Activated CD4-positive, alpha-beta T cell treated with anti-CD3 and anti-CD28 coated beads, Interleukin-2, amount 10 ng/mL, durations not matched to agents 7 days and 5 days (primary cell): ENCODE measurements around the gene ESPN. TPM values are rescaled to one million over a fixed set of nuclear protein-coding genes. Genes with fewer than 3 reads are reported as not detected.
"Not testable (repeated sequence)": the region's sequence is repeated elsewhere in the genome, so short reads cannot be mapped to it uniquely, and the experiment has no call there.

Experiments used
- CTCF ChIA-PET: fragments of 350-600 bp; sonication (Branson Sonifier 250); formaldehyde crosslinking; loops from one replicate; lab custom pipeline; 2021; ENCODE audit warnings: antibody characterized with exemption; lab: Charles Lee
- POLR2A ChIA-PET: fragments of 350-600 bp; sonication (Branson Sonifier 250); formaldehyde crosslinking; loops from one replicate; lab custom pipeline; 2021; ENCODE audit warnings: antibody characterized with exemption; lab: Charles Lee
- DNase-seq: peaks from one replicate; pipeline ENCODE4 v3.0.0-alpha.2; 2020
- H3K27ac Mint-ChIP-seq: one replicate; pipeline ENCODE4 v1.8.0; 2021; ENCODE audit warnings: mild to moderate bottlenecking, moderate library complexity, mixed read lengths
- H3K27me3 Mint-ChIP-seq: one replicate; pipeline ENCODE4 v1.8.0; 2021; ENCODE audit warnings: mixed read lengths
- H3K36me3 Mint-ChIP-seq: one replicate; pipeline ENCODE4 v1.8.0; 2021; ENCODE audit warnings: low read depth, mixed read lengths
- H3K4me1 Mint-ChIP-seq: one replicate; pipeline ENCODE4 v1.8.0; 2021; ENCODE audit warnings: mixed read lengths
- H3K4me3 Mint-ChIP-seq: one replicate; pipeline ENCODE4 v1.8.0; 2021; ENCODE audit warnings: mild to moderate bottlenecking, moderate library complexity, mixed read lengths
- H3K9me3 Mint-ChIP-seq: one replicate; pipeline ENCODE4 v1.8.0; 2021; ENCODE audit warnings: mixed read lengths
- total RNA-seq, 2 experiments: library from RNA; stranded (reverse); gene quantifications; one replicate each; pipeline ENCODE4 v1.2.3, GENCODE V29; 2021

The ESPN gene
- total RNA-seq, 2 experiments from 2014 or later, result 0.56 to 0.77 TPM

DNA sequence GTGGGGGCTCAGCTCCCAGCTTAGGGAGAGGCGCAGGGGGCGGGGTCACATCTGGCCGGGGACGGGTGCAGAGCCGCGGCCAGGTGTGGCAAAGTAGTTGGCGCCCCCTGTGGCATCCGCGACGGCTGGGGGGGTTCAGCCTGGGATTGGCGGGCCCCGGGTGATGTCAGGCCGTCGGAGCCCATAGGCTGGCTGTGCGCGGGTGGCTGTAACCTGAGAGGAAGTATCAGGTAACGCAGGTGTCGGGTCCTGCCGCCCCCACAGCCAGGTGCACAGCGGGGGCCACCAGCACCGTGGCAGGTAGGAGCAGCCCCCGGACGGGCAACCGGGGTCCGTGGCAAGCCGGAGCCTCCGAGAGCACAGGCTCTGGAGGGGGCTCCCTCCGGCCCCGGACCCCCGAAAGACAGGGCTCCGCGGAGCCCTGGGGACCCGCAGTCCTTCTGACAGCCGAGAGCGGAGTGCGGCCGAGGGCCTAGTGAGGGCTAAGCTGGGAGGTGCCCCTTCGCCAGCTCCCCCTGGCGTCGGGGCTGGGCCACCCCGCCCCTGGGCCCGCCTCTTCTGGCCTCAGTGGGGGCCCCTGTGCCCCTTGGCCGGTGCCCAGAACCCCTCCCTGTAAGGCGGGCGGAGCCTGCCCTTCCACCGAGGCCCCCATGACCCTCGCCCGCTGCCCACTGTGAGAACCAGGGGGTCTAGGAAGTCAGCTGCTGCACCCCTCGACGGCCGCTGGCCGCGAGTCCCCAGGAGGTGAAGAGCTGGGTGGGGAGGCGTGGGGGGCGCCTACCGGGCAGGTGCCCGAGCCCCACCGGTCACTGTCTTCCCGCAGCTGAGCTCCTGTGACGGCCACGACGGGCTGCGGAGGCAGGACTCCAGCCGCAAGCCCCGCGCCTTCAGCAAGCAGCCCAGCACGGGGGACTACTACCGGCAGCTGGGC is 23.5 kb downstream of the ESPN start:
- CTCF ChIA-PET, result interaction anchor here (0.9 to 3.4 kb wide), 5 partner anchors 10 to 25 kb away, joined by 3 to 11 read pairs (median 3); partner anchors contain the start of gene TNFRSF25
- Mint-ChIP-seq H3K27me3 (peaks cover 48% of the 10 kb centered on the region), H3K36me3 (no peaks in the 10 kb centered on the region), H3K4me3 (peak overlapping the region; percentile 34), H3K27ac (no peak overlapping the region), H3K4me1 (peaks cover 13% of the 10 kb centered on the region), H3K9me3 (no peaks in the 10 kb centered on the region)
- no peak for DNase-seq
- POLR2A ChIA-PET, result no interaction called here

DNA sequence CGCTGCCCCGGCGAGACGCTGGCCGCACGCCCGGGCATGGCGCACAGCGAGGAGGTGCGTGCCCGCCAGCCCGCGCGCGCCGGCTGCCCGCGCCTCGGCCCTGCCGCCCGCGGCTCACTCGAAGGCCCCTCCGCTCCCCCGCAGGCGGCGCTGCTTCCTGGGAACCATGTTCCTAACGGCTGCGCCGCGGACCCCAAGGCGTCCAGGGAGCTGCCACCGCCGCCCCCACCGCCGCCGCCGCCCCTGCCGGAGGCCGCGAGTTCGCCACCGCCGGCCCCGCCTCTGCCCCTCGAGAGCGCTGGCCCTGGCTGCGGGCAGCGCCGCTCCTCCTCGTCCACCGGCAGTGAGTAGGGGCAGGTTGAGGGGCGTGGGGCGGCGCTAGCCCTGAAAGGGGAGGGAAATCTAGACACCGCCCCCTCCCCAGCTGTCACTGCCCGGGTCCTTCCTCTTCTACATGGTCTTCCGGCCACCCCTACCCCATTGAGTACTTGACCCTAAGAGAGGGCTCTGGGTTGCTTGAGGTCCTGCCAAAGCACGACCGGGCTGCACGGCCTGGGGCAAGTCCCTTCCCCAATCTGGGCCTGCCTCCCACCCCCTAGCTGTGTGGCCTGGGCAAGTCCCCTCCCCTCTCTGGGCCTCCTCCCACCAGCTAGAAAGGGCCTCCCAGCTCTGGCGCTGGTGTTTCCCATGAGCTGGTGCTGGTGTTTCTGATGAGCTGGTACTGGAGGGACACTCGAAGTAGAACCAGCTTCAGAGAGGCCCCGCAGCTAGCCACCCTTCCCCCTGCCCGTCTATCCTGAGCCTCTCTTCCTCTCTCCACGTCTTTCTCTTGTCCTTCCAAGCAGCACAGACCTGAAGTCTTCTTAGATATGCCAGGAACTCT is 24.4 kb downstream of the ESPN start:
- H3K36me3 Mint-ChIP-seq, result no peaks in the 10 kb centered on the region
- ChIA-PET POLR2A (no interaction called here), CTCF (interaction anchor here (0.6 to 3.4 kb wide), 6 partner anchors 8 to 242 kb away, joined by 3 to 11 read pairs (median 3); partner anchors contain the start of gene TNFRSF25)
- H3K27me3 Mint-ChIP-seq, result peaks cover 58% of the 10 kb centered on the region
- no peak overlapping the region for H3K4me3 Mint-ChIP-seq
- no peak for DNase-seq
- H3K27ac Mint-ChIP-seq, result no peak overlapping the region
- no peaks in the 10 kb centered on the region for H3K9me3 Mint-ChIP-seq
- peaks cover 20% of the 10 kb centered on the region for H3K4me1 Mint-ChIP-seq

DNA sequence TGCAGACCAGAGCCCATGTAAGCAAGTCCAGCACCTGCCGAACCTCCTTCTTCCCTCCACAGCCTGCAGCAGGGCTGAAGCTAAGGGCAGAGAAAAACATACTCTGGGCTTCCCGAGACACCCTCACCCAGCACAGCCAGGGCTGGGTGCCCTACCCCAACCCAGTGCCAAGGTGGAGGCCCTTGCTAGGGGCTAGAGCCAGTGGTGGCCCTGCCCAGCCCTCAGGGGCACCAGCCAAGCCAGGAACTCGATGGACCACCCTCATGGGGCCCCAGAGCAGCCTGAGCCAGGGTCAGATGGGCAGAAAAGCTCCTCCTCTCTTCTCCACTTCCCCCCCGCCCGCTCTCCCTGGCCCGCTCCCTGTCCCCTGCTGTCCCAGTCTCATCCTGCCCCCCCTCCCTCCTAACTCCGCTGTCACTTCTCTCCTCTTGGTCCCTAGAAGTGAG is 25.5 kb downstream of the ESPN start:
- peaks cover 58% of the 10 kb centered on the region for H3K27me3 Mint-ChIP-seq
- CTCF ChIA-PET, result interaction anchor here (1.2 to 3.4 kb wide), 2 partner anchors 9 to 10 kb away, joined by 4 to 11 read pairs; no protein-coding TSS in a partner anchor
- H3K36me3 Mint-ChIP-seq, result no peaks in the 10 kb centered on the region
- H3K9me3 Mint-ChIP-seq, result no peaks in the 10 kb centered on the region
- POLR2A ChIA-PET, result no interaction called here
- no peak overlapping the region for H3K27ac Mint-ChIP-seq
- H3K4me3 Mint-ChIP-seq, result no peak overlapping the region
- H3K4me1 Mint-ChIP-seq, result peaks cover 20% of the 10 kb centered on the region
- DNase-seq, result no peak

DNA sequence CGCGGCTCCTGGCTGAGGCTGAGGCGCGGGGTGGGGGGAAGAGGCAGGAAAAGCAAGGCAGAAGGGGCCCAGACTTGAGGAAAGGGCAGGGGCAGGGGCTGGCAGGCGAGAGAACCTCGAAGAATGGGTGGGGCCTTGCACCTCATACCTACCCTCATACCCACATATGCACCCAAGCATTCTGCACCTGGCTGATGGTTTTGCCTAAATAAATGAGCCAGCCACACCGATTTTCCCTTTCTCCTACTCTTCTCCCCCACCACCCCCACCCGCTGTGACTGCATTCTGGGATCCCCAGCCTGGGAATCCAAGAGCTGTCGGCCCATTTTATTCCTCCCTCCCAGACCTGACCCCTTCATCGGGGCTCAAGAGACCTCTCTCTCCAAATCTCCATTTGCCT is 25.9 kb downstream of the ESPN start:
- Mint-ChIP-seq H3K4me1 (peaks cover 20% of the 10 kb centered on the region), H3K27me3 (peaks cover 59% of the 10 kb centered on the region)
- H3K9me3 Mint-ChIP-seq, POLR2A ChIA-PET, H3K4me3 Mint-ChIP-seq, DNase-seq, H3K36me3 Mint-ChIP-seq, H3K27ac Mint-ChIP-seq: not testable (repeated sequence)
- CTCF ChIA-PET, result interaction anchor here (1.2 to 3.4 kb wide), 2 partner anchors 9 to 10 kb away, joined by 4 to 11 read pairs; no protein-coding TSS in a partner anchor

DNA sequence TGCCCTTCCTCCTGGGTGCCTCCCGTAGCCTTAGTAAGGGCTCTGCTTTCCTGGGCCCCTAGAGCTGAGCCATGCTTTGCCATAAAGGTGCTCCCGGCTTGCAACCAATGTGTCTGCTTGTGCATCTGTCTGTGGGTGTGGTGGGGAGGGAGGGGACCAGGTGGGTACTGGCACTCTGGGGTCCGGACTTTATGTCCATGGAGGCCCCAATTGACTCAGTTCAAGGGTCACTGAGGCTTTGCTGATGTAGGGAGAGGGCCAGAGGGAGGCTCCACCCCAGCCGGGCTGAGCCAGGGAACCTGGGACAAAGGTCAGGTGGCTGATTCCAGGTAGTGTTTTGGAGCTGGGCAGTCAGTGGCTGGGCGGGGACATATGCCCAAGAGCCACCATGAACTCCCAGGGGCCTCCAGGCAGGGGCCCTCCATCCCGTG is 26.4 kb downstream of the ESPN start:
- POLR2A ChIA-PET, result no interaction called here

DNA sequence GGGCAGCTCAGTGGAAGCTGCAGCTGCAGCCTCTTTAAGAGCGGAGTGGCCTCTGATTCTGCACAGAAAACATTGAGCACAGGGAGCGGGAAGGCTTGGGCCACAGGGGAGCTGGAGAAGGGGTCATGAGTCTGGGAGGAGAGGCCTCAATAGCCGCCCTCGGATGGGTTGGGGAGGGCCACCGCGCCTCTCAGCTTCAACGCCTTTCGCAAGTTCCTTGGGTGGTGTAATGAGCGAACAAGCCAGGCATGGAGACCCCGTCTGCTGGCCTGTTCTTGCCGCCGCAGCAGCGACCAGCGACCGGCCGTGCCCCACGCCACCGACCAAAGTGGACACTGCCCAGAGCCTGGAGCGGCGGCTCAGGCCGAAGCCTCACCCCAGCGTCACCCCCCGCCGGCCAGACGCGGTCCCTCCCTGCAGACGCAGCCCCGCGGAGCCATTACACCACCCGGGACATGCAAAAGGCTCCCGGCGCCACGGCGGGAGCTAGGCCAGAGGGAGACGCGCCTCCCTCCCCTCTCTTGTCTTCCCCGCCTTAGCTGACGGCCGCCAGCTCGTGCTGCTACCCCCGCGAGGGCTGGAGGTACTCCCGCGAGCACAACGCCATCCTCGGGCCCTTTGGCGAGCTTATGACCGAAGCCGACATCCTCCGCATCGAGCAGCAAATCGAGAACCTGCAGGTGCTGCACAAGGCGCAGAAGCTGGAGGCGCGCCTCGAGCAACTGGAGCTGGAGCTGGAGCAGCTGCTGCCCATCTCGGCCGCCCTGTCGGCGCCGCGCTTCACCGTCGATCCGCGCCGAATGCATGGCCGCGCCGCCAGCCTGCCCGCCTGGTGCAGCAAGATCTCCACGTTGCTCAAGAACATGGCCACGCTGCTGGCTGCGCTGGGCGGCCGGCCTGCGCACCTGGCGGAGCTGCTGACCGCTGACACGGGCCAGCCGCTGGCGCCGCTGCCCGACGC is 29.6 kb downstream of the ESPN start:
- not testable (repeated sequence) for H3K9me3 Mint-ChIP-seq, H3K36me3 Mint-ChIP-seq, H3K4me3 Mint-ChIP-seq, H3K27ac Mint-ChIP-seq, DNase-seq
- peaks cover 21% of the 10 kb centered on the region for H3K4me1 Mint-ChIP-seq
- ChIA-PET POLR2A (interaction anchor here (0.7 kb wide), 1 partner anchor 40 kb away, joined by 3 read pairs; no protein-coding TSS in a partner anchor), CTCF (interaction anchor here (0.7 to 1.6 kb wide), 6 partner anchors 9 to 207 kb away, joined by 3 to 9 read pairs (median 4); no protein-coding TSS in a partner anchor)
- H3K27me3 Mint-ChIP-seq, result peaks cover 56% of the 10 kb centered on the region

More for the DNA sequence above, 26.4 kb downstream of the ESPN start:
- no peak overlapping the region for H3K27ac Mint-ChIP-seq
- CTCF ChIA-PET, result no interaction called here
- no peak for DNase-seq
- H3K36me3 Mint-ChIP-seq, result no peaks in the 10 kb centered on the region
- H3K4me1 Mint-ChIP-seq, result peaks cover 22% of the 10 kb centered on the region
- H3K4me3 Mint-ChIP-seq, result no peak overlapping the region
- H3K9me3 Mint-ChIP-seq, result no peaks in the 10 kb centered on the region
- peaks cover 59% of the 10 kb centered on the region for H3K27me3 Mint-ChIP-seq

DNA sequence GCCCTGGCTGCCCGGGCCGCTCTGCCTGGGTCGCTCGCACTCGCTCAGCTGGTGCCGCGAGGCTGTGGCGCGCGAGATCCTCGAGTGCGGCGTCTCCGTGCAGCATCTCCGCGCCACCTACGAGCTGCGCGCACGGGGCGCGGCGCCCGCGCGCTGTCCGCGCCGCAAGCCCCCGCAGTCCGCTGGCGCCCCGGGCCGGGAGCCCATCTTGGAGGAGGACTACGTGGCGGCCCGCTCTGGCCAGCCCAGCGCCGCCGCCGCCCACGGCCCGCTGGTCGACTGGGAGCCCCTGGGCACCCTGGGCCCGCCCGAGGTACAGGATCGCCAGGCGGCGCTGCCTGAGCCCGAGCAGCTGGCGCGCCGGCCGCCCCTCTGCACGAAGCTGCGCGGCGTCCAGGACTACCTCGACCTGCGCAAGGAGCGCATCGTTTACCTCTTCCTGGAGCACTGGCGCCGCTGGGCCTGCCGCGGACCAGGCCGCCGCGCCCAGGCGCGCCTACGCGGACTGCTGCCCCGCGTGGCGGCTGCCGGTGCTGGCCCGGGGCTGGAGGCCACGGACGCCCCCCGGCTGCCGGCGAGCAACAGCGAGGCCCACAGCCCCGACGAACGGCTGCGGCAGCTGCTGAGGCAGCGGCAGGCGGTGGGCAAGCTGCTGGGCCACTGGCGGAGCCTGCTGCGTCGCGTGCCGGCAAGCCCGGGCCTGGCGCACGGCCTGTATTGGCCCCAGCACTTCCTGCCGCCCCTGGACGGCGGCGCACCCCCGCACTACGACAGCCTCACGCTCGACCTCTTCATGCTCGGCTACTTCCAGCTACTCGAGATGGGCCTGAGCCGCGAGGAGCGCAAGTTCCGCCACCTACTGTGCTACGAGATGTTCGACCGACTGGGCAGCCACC is 30.5 kb downstream of the ESPN start:
- Mint-ChIP-seq H3K27ac (no peak overlapping the region), H3K9me3 (no peaks in the 10 kb centered on the region), H3K27me3 (peaks cover 47% of the 10 kb centered on the region), H3K4me3 (no peak overlapping the region), H3K4me1 (peaks cover 23% of the 10 kb centered on the region), H3K36me3 (peaks cover 2% of the 10 kb centered on the region)
- POLR2A ChIA-PET, result no interaction called here
- CTCF ChIA-PET, result interaction anchor here (0.6 to 1.6 kb wide), 8 partner anchors 8 to 208 kb away, joined by 3 to 9 read pairs (median 4); no protein-coding TSS in a partner anchor
- no peak for DNase-seq

DNA sequence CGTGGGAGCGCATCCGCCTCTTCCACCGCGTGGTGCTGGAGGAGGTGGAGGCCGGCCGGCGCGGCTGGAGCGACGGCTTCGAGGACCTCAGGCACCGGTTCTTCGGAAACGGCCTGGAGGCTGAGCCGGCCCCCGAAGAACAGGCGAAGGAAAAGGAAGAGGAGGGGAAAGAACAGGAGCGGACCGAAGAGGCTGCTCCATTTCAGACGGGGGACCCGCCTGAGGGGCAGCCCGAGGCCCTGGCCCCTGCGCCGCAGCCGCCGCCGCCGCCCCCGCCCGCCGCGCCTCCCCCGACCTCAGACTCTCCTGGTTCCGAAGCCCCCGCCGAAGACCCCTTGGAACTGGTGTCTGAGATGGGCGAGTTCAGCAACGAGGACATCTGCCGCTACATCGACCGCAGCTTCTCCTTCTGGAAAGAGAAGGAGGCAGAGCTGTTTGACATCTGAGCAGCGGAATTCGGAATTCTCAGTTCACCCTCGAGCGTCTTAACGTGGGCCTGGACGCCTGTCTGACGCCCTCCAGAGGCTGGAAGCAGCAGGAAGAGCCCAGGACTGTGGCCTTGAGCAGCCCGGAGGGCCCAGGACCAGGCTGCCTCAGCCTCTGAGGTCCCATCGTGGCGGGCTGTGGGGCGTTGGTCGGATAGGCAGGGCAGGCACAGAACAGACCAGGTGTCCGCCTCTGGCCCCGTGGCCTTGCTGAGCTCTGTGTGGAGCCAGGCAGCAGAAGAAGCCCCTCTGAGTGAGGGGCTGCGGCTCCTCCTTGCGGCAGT is 31.4 kb downstream of the ESPN start:
- DNase-seq, H3K4me3 Mint-ChIP-seq, H3K9me3 Mint-ChIP-seq, POLR2A ChIA-PET, H3K27ac Mint-ChIP-seq, H3K36me3 Mint-ChIP-seq: not testable (repeated sequence)
- Mint-ChIP-seq H3K27me3 (peaks cover 39% of the 10 kb centered on the region), H3K4me1 (peaks cover 32% of the 10 kb centered on the region)
- CTCF ChIA-PET, result interaction anchor here (0.6 to 1.6 kb wide), 6 partner anchors 8 to 87 kb away, joined by 3 to 5 read pairs (median 3); no protein-coding TSS in a partner anchor

DNA sequence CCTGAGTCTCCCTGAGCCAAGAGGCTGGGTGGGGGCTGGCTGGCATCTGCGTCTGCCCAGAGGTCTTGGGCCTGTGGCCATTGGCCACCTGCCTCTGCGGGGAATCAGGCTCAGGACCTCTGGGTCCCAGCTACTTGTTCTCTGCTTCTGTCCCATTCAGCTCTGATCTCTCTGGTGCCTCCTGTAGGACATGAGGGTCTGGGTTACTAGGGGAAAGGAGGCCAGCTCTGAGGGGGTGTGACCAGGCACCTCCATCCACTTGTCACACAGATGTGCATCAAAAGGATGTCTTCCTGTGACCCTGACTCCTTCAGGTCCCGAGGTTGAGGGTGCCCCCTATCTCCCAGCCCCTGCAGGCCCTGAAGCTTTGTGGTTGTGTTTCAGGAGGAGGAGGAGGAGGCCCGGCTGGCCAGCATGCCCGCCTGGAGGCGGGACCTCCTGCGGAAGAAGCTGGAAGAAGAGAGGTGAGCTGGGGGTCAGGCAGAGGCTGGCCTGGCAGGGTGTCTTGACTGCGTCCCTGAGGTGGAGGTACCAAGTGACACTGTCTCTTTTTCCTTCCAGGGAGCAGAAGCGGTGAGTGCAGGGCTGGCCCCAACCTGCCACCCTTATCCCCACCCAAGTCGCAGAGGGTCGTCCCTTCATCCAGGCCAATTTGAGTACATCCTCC is 32.4 kb downstream of the ESPN start:
- Mint-ChIP-seq H3K4me1 (peaks cover 39% of the 10 kb centered on the region), H3K36me3 (peaks cover 19% of the 10 kb centered on the region), H3K4me3 (no peak overlapping the region), H3K9me3 (no peaks in the 10 kb centered on the region), H3K27me3 (peaks cover 37% of the 10 kb centered on the region), H3K27ac (no peak overlapping the region)
- DNase-seq, result no peak
- POLR2A ChIA-PET, result no interaction called here
- CTCF ChIA-PET, result interaction anchor here (0.6 to 1.3 kb wide), 5 partner anchors 10 to 86 kb away, joined by 3 to 4 read pairs (median 3); no protein-coding TSS in a partner anchor

DNA sequence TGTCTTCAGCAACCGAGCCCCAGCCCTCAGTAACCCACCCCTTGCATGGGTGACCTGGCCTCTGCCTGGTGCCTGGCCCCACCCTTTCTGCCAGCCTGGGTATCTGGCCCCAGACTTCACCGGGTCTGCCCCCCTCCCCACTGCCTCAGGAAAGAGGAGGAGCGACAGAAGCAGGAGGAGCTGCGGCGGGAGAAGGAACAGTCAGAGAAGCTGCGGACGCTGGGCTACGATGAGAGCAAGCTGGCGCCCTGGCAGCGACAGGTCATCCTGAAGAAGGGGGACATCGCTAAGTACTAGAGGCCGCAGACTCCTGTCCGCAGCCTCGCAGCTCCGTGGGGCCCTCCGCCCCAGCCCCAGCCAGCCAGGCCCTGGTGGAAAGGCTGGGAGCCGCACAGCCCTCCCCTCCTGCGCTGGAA is 35.3 kb downstream of the ESPN start:
- Mint-ChIP-seq H3K27ac (peak overlapping the region; percentile 96), H3K4me1 (peaks cover 58% of the 10 kb centered on the region), H3K4me3 (peak overlapping the region; percentile 80), H3K36me3 (peaks cover 40% of the 10 kb centered on the region), H3K27me3 (peaks cover 17% of the 10 kb centered on the region), H3K9me3 (no peaks in the 10 kb centered on the region)
- ChIA-PET POLR2A (no interaction called here), CTCF (interaction anchor here (0.6 to 2.2 kb wide), 7 partner anchors 8 to 214 kb away, joined by 3 to 11 read pairs (median 5); no protein-coding TSS in a partner anchor)
- peak; percentile 63 for DNase-seq
